ENCODE measurements around the gene SLC15A2.

- TF ChIP-seq SUZ12 (IDR thresholded peaks at IDR 0.05) (no peak), BHLHE40 (IDR thresholded peaks at IDR 0.05; ENCODE audit: borderline replicate concordance) (no peak), SP1 (IDR thresholded peaks at IDR 0.05) (no peak)
Observed at GRCh38 chr3:121870717-121871116, 23.5 kb upstream of the SLC15A2 start.
